Caco-2 (cell line): ENCODE measurements around the gene PLPP6. TPM values are rescaled to one million over a fixed set of nuclear protein-coding genes. Genes with fewer than 3 reads are reported as not detected.

Experiments used
- BruUV-seq: library from RNA; stranded (reverse); fragments of 400-500 nt; replicated peaks from 2 replicates; lab custom pipeline; 2021; lab: Mats Ljungman, UMichigan
- CTCF ChIA-PET: fragments of 300-600 bp; sonication (Branson Sonifier 250); formaldehyde crosslinking; loops from one replicate; lab custom pipeline; 2022; ENCODE audit warnings: antibody characterized with exemption; lab: Charles Lee
- POLR2A ChIA-PET: fragments of 300-600 bp; sonication (Branson Sonifier 250); formaldehyde crosslinking; loops from one replicate; lab custom pipeline; 2022; ENCODE audit warnings: antibody characterized with exemption; lab: Charles Lee
- DNase-seq, 2 experiments: peaks; one replicate each; pipeline versions ENCODE4 v3.0.0 to v3.0.0-alpha.2; 2020 to 2022
- H3K27me3 ChIP-seq: replicated peaks from 2 replicates; pipeline ENCODE4 v1.6.0; 2011; ENCODE audit warnings: low read length; ENCODE audit not compliant: control insufficient read depth, insufficient read depth
- H3K36me3 ChIP-seq: 2 replicates; pipeline ENCODE4 v1.5.1; 2011; ENCODE audit warnings: low read length; ENCODE audit not compliant: control insufficient read depth, insufficient read depth
- H3K4me1 ChIP-seq: fragments of 250-450 bp; sonication (Bioruptor Pico); 2 replicates; pipeline ENCODE4 v1.5.1; 2020; ENCODE audit warnings: mild to moderate bottlenecking
- H3K4me3 ChIP-seq: 2 replicates; pipeline ENCODE4 v1.5.1; 2011; ENCODE audit warnings: low read depth, mild to moderate bottlenecking, control low read depth, low read length
- H3K9me3 ChIP-seq: fragments of 250-450 bp; sonication (Bioruptor Pico); 2 replicates; pipeline ENCODE4 v1.5.1; 2020; ENCODE audit warnings: mild to moderate bottlenecking, moderate library complexity
- H3K27ac Mint-ChIP-seq: one replicate; pipeline ENCODE4 v1.8.0; 2022; ENCODE audit warnings: mixed read lengths; ENCODE audit not compliant: unreplicated experiment
- H3K27me3 Mint-ChIP-seq: one replicate; pipeline ENCODE4 v1.8.0; 2022; ENCODE audit warnings: mixed read lengths; ENCODE audit not compliant: insufficient read depth, unreplicated experiment
- H3K36me3 Mint-ChIP-seq: one replicate; pipeline ENCODE4 v1.8.0; 2022; ENCODE audit warnings: mild to moderate bottlenecking, mixed read lengths; ENCODE audit not compliant: insufficient read depth, unreplicated experiment
- H3K4me1 Mint-ChIP-seq: one replicate; pipeline ENCODE4 v1.8.0; 2022; ENCODE audit warnings: low read depth, mixed read lengths; ENCODE audit not compliant: unreplicated experiment
- H3K4me3 Mint-ChIP-seq: one replicate; pipeline ENCODE4 v1.8.0; 2022; ENCODE audit warnings: mild to moderate bottlenecking, moderate library complexity, mixed read lengths; ENCODE audit not compliant: unreplicated experiment
- H3K9me3 Mint-ChIP-seq: one replicate; pipeline ENCODE4 v1.8.0; 2022; ENCODE audit warnings: mixed read lengths; ENCODE audit not compliant: unreplicated experiment
- intact Hi-C: fragments of 100-400 bp; cut with micrococcal nuclease; formaldehyde crosslinking; loops from one replicate; pipeline ENCODE4 v1.10.0; 2022; ENCODE audit not compliant: unreplicated experiment
- total RNA-seq: library from RNA; stranded (reverse); gene quantifications from 2 replicates; pipeline ENCODE4 v1.2.3, GENCODE V29; 2022
- TF ChIP-seq, protein P1 (sequence below), 2 experiments: fragments of 200-600 bp in 1 of 2; IDR thresholded peaks; 1 replicate in 1 of 2; 2 replicates in 1 of 2; pipeline versions ENCODE4 v1.5.1 to v1.8.0; 2011 to 2022; ENCODE audit warnings: antibody characterized with exemption in 1 of 2, control low read depth in 1 of 2, inconsistent platforms in 1 of 2, low read depth in 1 of 2, low read length in 1 of 2, mild to moderate bottlenecking in 1 of 2, moderate library complexity in 1 of 2; ENCODE audit not compliant: insufficient read depth in 1 of 2, severe bottlenecking in 1 of 2, unreplicated experiment in 1 of 2

Gene PLPP6
- total RNA-seq, 1 experiment from 2014 or later, result 7.2 TPM

DNA sequence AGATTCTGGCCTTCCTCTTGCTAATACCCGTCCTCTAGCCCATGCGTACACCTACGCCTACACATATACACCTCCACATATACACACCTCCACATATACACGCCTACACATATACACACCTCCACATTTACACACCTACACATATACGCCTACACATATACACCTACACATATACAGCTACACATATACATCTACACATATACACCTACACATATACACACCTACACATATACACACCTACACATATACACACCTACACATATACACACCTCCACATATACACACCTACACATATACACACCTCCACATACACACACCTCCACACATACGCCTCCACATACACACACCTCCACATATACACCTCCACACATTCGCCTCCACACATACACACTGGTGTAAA is 51.8 kb downstream of the PLPP6 start:
- CTCF ChIA-PET, result no interaction called here
- no TSS peak for BruUV-seq

DNA sequence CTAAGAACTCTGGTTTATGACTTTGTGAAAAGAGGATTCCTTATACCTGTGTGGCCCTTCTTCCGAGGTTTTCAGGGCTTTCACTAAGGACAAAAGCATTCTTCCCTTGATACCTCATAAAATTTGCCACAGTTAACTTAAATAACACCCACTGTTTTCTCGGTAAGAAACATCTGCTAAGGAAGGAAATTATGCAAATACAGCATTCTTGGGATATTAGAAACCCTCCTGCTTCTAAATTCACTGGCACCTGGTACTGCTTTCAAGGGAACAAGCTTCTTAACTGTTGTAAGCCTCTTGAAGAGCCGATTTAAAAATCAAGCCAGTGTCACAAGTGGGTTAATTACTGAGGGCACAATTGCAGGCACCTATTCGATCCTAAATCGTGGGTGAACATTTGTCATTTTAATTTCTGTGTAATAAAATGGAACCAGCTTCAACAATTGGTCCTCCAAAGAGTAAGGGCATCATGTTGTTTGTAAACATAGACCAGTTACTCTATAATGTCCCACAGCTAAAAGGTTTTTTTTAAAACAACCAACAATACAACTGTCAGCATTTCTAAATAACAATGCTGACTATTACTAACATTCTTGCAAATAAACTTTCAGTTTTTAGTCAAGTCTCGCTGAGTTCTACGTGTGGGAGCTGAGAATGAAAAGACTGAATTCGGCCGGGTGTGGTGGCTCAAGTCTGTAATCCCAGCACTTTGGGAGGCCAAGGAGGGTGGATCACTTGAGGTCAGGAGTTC is 52.3 kb downstream of the PLPP6 start:
- H3K9me3 ChIP-seq, result no peaks in the 10 kb centered on the region
- TF ChIP-seq, protein P1, sequence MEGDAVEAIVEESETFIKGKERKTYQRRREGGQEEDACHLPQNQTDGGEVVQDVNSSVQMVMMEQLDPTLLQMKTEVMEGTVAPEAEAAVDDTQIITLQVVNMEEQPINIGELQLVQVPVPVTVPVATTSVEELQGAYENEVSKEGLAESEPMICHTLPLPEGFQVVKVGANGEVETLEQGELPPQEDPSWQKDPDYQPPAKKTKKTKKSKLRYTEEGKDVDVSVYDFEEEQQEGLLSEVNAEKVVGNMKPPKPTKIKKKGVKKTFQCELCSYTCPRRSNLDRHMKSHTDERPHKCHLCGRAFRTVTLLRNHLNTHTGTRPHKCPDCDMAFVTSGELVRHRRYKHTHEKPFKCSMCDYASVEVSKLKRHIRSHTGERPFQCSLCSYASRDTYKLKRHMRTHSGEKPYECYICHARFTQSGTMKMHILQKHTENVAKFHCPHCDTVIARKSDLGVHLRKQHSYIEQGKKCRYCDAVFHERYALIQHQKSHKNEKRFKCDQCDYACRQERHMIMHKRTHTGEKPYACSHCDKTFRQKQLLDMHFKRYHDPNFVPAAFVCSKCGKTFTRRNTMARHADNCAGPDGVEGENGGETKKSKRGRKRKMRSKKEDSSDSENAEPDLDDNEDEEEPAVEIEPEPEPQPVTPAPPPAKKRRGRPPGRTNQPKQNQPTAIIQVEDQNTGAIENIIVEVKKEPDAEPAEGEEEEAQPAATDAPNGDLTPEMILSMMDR (IDR thresholded peaks at IDR 0.05; ENCODE audit: insufficient read depth in 1 of 2, low read depth in 1 of 2, low read length in 1 of 2, severe bottlenecking in 1 of 2, unreplicated experiment in 1 of 2), result no peak
- H3K36me3 ChIP-seq, result no peaks in the 10 kb centered on the region
- H3K27ac Mint-ChIP-seq, result no peak overlapping the region
- H3K27me3 ChIP-seq, result no peaks in the 10 kb centered on the region
- peaks cover 13% of the 10 kb centered on the region for H3K36me3 Mint-ChIP-seq
- peaks cover 12% of the 10 kb centered on the region for H3K9me3 Mint-ChIP-seq
- intact Hi-C loops, result no loop called here
- no peaks in the 10 kb centered on the region for H3K27me3 Mint-ChIP-seq
- CTCF ChIA-PET, result no interaction called here
- no peak overlapping the region for H3K4me3 Mint-ChIP-seq
- DNase-seq, result no peak
- H3K4me1 Mint-ChIP-seq, result no peaks in the 10 kb centered on the region
- POLR2A ChIA-PET, result no interaction called here
- H3K4me3 ChIP-seq, result no peak overlapping the region
- BruUV-seq, result no TSS peak
- no peaks in the 10 kb centered on the region for H3K4me1 ChIP-seq

More for the DNA sequence above, 51.8 kb downstream of the PLPP6 start:
- intact Hi-C loops, result no loop called here
- Histone ChIP-seq H3K4me1 (no peaks in the 10 kb centered on the region), H3K36me3 (no peaks in the 10 kb centered on the region), H3K9me3 (no peaks in the 10 kb centered on the region), H3K27me3 (no peaks in the 10 kb centered on the region), H3K4me3 (no peak overlapping the region)
- H3K27ac Mint-ChIP-seq, result no peak overlapping the region
- H3K4me3 Mint-ChIP-seq, result no peak overlapping the region
- POLR2A ChIA-PET, result no interaction called here
- H3K4me1 Mint-ChIP-seq, result no peaks in the 10 kb centered on the region
- peaks cover 13% of the 10 kb centered on the region for H3K36me3 Mint-ChIP-seq
- H3K9me3 Mint-ChIP-seq, result peaks cover 12% of the 10 kb centered on the region
- H3K27me3 Mint-ChIP-seq, result no peaks in the 10 kb centered on the region
- DNase-seq, result no peak
- TF ChIP-seq, protein P1 (IDR thresholded peaks at IDR 0.05; ENCODE audit: insufficient read depth in 1 of 2, low read depth in 1 of 2, low read length in 1 of 2, severe bottlenecking in 1 of 2, unreplicated experiment in 1 of 2), result no peak

Other genes with a start within 250 kb of the PLPP6 start
- gene SLC1A1, start 171.8 kb upstream of the PLPP6 start, total RNA-seq, result 43.3 and 53.1 TPM in 2 replicates
- gene SPATA6L, start 4.2 kb downstream of the PLPP6 start, total RNA-seq, result 1.4 and 2.4 TPM in 2 replicates
- 8.7 and 9.3 TPM in 2 replicates for gene CDC37L1, start 17.3 kb downstream of the PLPP6 start, total RNA-seq
- gene AK3, start 78.9 kb downstream of the PLPP6 start, total RNA-seq, result 31.9 and 32.0 TPM in 2 replicates
- 15.1 and 15.7 TPM in 2 replicates for gene RCL1, start 130.7 kb downstream of the PLPP6 start, total RNA-seq